HG03097 (cell line): ENCODE measurements around the gene PRMT7.
"Not testable (repeated sequence)": the region's sequence is repeated elsewhere in the genome, so short reads cannot be mapped to it uniquely, and the experiment has no call there.

Source experiments
- ATAC-seq: cut with Tn5 transposase; IDR thresholded peaks from one replicate; pipeline ENCODE4 v1.9.1; 2021; ENCODE audit not compliant: unreplicated experiment, low FRiP score

The PRMT7 gene

GRCh38 chr16:68283801-68284598 is 26.8 kb upstream of the PRMT7 start:
- no peak for ATAC-seq

GRCh38 chr16:68284847-68285246 is 26.0 kb upstream of the PRMT7 start:
- no peak for ATAC-seq

- ATAC-seq = no peak
Observed at GRCh38 chr16:68285683-68286082, 25.1 kb upstream of the PRMT7 start.

- ATAC-seq = no peak
Observed at GRCh38 chr16:68286153-68287074, 24.4 kb upstream of the PRMT7 start.

- ATAC-seq = no peak
Observed at GRCh38 chr16:68287276-68288251, 23.3 kb upstream of the PRMT7 start.

GRCh38 chr16:68288252-68288650 is 22.6 kb upstream of the PRMT7 start:
- ATAC-seq = no peak

GRCh38 chr16:68288796-68289195 is 22.0 kb upstream of the PRMT7 start:
- not testable (repeated sequence) for ATAC-seq

GRCh38 chr16:68289202-68289601 is 21.6 kb upstream of the PRMT7 start:
- peak; percentile 9 for ATAC-seq

- peak; percentile 59 for ATAC-seq
Observed at GRCh38 chr16:68289621-68290329, 21.0 kb upstream of the PRMT7 start.

GRCh38 chr16:68290450-68290849 is 20.4 kb upstream of the PRMT7 start:
- ATAC-seq = no peak

- ATAC-seq = no peak
Observed at GRCh38 chr16:68291227-68291626, 19.6 kb upstream of the PRMT7 start.

- ATAC-seq = no peak
Observed at GRCh38 chr16:68292425-68292824, 18.4 kb upstream of the PRMT7 start.

GRCh38 chr16:68296291-68296690 is 14.5 kb upstream of the PRMT7 start:
- ATAC-seq = no peak

GRCh38 chr16:68296693-68297092 is 14.1 kb upstream of the PRMT7 start:
- ATAC-seq = no peak

GRCh38 chr16:68297908-68298307 is 12.9 kb upstream of the PRMT7 start:
- no peak for ATAC-seq

GRCh38 chr16:68298312-68298711 is 12.5 kb upstream of the PRMT7 start:
- ATAC-seq = no peak

- ATAC-seq = no peak
Observed at GRCh38 chr16:68298907-68299561, 11.8 kb upstream of the PRMT7 start.

- ATAC-seq = no peak
Observed at GRCh38 chr16:68299571-68300453, 11.0 kb upstream of the PRMT7 start.
